ENCODE measurements around the gene OSBPL5.
"Not testable (repeated sequence)": the region's sequence is repeated elsewhere in the genome, so short reads cannot be mapped to it uniquely, and the experiment has no call there.

OSBPL5 gene

DNA sequence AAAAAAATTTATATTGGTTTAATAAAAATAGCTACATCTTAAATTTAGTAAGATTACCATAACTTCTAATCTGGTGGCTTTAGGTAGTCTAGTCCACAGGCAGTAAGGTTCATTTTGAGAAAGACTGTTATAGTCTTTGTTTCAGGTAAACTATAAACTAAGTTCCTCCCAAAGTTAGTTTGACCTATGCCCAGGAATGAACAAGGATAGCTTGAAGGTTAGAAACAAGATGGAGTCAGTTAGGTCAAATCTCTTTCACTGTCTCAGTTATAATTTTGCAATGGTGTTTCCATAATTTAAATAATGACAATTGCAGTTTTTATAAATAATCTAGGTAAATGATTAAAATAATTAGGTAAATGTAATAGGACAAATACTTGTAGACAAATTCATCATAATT, 51.4 kb downstream of the OSBPL5 start:
- not testable (repeated sequence) for DNase-seq

DNA sequence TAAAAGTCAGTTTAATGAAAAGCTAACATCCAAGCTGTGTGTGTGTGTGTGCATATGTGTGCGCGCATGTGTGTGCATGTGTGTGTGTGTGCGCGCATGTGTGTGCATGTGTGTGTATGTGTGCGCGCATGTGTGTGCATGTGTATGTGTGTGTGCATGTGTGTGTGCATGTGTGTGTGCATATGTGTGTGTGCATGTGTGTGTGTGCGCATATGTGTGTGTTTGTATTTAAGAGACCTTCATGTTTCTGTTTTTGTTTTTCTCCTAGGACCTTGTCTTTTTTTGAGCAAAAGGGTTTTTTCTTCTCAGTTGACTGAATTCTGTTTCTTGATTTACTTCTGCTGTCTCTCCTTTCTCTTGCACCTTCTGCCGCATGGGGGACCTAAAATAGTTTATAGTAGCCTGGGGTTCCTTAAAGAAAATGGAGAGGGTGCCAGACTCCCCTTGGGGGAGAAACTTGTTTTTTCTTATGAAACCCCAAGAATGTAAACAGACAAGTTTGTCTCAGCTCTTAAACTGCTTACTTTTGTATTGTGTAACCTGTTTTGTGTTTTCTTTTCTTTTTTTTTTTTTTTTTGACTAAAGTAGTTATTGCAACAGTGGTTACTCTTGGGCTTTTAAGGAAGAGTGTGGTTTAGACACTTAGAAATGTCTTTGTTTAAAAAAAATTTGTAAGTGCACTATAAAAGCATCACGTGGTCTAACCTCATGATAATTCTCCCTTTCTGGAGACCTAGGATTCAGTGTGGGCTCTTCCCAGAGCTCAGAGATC, 53.0 kb downstream of the OSBPL5 start:
- peak; percentile 75 for DNase-seq

DNA sequence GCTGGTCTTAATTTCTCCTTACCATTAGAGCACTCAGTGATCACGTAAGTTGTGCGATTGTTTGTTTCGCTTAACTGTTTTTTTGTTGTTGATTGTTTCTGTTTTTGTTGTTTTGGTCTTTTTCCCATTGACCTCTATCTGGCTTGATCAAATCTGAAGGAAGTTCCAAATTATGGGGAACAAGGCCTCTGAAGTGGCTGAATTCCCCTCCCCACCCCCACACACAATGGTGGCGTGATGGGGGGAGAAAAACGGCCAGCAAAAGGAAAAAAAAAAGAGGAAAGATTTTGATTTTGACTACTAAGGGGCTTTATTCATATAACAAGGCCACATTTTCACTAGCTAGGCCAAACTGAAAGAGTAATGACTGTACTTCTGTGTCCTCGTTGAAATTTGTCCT, 53.6 kb downstream of the OSBPL5 start:
- DNase-seq: no peak

DNA sequence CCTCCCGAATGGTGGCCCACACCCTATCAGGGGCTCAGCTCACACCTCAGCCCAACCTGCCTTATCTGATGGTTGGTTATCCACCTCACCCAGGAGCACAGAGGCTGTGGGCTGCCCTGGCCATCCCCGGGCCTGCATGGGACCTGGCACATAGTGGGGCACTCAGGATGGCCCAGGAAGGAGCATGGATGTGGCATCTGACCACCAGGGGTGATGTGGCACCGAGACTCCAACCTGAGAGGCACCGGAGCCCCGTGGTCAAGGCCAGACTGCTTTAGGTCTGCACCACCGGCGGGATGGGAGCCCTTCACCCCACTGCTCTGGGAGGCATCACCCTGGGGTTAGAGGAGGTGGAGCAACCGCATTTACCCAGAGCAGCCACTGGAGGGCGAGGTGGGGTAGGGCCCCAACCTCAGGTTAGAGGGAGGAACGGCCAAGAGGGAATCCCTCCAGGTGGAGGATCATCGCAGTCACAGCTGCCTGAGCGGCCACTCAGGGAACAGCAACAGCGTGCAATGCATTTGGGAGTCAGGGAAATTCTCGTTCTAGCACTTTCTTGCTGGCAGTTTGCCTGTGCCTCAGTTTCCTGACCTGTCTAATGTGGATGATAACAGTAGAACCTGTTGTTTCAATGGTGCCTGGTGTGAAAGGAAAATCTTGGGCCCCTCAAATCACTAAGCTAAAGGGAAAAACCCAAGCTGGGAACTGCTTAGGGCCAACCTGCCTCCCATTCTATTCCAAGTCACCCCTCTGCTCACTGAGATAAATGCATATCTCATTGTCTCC, 55.0 kb downstream of the OSBPL5 start:
- no peak for DNase-seq

DNA sequence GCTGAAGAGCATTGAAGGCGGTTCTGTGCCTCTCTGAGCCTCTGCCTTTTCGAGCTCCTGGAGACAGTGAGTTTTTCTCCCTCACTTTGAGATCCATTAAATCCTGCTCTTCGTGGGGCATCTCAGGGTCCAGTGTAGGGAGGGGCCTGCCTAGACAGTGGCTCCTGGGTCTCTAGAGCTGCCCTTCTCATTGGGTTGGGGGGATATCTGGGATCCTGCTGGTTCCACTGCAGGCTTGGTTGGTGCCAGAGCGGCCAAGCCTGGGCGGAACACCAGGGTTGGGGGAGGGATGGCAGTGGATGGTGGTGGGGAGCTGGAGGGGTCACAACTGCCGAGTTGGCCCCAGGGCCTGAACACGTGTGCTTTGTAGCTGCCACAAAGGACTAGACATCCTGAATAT, 55.7 kb downstream of the OSBPL5 start:
- no peak for DNase-seq

DNA sequence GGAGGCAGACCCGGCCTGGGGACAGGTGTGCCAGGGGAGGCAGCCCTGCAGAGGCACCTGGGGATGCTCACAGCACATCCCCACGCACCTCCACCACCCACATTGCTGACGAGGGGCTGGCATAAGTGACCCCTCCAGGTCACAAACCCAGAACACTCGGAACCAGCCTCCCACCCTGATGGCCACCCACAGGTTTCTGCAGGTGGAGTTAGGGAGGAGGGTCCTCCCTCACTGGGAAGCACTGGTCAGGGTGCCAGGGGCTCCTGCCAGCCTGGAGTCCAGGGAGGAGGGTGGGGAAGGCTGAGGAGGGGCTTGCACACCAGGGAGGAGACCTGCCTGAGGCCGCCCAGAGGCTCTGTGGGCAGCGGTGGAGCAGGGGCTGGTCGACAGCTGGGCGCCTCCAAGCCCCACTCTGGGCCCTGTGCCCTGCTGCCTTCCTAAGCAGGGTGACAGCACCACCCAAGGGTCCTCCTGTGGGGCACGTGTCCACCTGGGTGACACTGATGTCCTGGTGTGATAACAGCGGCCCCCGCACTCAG, 56.9 kb downstream of the OSBPL5 start:
- no peak for DNase-seq

DNA sequence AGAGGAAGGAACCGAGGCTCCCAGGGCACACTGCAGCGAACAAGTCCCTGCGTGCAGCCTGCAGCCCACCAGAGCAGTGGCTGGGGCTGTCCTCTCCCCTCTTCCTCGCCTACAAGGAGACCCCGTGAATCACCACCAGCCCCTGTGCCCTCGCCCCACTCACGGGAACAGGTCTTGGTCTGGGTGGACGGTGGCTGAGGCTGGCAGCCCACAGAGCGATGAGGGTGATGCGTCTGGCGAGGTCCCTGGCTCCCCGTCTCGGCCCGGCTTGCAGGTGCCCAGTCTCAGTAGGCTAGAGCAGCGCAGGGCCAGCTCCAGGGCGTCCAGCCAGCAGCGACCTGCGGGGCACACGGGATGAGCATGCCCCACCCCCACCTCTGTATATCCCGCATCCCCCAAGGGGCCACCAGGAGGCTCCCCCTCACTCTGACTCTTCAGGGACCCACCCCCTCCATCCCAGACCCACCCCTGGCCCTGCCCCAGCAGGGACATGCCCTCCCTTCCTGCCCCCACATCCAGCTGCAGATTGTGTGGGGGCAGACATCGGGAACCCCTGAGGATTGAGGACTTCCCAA, 57.4 kb downstream of the OSBPL5 start:
- DNase-seq: no peak

DNA sequence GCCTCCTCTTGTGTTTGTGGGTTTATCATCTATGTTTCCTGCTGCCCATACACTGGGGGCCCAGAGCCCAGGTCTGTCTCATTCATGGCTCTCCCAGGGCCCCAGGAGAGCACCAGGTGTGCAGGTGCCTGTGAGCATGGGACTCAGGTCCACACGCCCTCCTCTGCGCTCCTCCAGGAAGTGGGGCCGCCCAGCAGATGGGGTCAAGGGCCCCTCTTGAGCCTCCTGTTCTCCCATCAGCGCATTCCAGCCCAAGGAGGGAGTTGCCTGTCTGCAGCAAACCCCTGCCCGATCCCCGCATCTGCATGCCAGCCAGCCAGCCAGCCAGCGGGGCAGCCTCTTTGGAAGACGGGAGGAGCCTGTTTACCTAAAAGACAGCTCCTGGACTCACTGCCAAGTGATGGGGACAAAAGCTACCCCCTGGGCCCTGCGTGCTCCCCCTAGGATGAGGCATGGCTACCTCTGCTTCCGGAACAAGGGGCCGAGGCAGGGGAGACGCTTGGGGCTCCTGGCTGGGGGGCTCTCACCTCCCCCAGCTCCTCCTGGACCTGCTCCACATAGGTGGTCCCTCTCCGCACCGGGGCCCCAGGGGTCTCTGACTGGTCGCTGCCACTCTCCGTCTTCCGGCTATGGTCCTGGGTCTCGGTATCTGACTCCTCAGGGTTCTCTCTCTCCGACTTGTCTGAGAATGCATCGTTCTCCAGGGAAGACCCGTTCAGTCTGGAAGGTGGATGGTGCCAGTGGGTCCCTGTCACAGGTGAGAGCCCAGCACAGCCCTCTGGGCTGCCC, 58.2 kb downstream of the OSBPL5 start:
- DNase-seq: no peak

DNA sequence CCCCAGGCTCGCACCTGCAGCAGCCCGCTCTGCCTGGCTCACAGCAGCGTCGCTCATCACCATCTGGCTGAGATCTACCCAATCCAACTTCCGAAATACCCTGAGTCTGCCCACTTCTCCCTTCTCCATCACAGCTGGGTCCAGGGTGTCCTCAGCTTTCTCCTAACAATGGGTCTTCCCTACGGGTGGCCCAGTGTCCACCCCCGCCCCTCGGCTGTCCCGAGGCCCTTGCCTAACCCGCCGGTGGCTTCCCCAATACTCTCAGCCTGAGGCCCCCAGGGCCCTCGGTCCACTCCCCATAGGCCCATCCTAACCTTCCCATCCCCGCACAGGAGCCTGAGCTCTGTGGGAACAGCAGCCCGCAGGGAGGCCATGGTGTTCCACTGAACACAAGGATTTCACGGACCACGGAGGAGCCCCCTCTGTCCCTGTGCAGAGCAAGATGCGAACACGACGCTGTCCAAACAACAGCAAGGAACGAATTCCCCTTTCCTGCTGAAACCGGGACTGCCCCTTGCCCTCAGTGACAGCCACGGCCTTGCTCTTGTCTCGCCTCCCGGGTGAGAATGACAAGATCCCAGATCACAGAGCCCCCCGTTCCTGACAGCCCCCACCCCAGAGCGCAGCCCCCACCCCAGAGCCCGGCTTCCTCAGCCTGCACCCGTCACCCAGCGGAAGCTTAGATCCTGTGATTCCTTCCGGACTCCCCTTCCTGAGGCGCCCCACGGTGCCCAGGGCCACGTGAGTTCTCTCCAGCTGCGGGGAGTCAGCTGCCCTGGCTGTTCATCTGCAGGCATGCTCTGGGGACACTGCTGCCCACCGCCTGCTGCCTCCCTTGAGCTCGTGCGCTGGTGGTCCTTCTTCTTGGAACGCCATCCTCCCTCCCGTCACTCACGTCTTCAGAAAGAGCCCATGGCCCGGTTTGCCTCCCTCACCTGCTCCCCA, 59.0 kb downstream of the OSBPL5 start:
- DNase-seq: no peak

DNA sequence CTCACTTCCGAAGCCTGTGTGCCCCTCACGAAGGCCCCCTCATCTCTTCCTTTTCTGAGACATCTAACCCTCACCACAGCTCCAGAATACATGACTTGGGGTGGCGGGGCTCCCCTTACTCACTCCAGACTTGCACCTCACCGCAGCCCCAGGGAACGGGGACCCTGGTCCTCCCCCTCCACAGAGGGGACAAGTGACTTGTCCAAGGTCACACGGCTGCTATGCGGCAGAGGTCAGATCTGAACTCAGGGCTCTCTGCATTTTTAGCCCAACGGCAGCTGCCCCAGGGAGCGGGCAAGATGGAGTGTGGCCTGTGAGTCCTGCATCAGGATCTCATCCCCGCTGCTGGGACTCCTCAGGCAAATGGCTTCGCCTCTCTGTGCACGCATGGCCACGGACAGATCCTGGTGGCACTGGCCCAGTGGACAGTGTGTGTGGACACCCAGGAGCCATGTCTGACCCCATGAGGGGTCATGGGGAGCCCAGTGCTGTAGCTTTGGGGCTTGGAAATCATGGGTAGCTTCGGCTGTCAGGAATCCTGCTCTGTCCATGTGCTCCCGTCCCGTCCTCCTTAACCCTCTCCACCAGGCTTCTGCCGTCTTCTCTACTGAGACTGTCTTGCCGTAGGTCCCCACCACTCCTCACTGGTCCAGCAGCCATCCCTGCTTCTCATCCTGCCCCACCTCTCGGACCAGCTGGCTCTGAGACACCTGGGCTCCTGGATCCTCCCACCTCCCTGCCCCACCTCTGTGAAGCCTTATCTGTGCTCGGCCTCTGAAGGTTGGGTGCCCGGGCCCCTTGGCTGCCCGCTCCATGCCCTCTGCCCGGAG, 59.9 kb downstream of the OSBPL5 start:
- DNase-seq: no peak

DNA sequence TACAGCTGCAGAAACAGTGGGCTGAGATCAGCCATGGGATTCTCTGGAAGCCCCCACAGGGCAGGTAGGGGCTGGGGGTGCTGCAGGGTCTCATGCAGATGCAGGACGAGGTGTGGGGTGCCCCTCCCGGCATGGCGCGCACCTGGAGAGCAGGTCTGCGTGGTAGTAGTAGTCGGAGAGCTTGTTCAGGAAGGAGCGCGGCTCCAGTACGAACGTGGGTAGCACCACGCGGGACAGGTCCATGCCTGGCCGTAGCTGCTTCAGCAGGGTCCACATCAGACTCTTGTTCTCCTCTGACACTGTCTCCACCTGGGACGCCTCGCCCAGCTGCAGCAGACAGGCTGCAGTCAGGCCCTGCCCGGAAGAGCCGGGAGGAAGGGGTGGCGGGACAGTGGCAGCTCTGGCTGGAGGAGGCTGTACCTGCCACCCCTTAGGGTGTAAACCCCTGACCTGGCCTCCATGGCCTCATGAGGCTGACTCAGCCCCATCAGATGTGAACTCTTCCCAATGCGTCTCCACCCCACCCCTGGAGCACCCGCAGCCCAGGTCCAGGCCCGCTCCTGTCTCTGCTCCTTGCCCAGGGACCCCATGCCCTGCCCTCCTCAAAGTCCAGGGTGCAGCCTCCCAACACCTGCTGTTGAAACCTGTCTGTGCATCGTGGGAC, 60.9 kb downstream of the OSBPL5 start:
- no peak for DNase-seq

DNA sequence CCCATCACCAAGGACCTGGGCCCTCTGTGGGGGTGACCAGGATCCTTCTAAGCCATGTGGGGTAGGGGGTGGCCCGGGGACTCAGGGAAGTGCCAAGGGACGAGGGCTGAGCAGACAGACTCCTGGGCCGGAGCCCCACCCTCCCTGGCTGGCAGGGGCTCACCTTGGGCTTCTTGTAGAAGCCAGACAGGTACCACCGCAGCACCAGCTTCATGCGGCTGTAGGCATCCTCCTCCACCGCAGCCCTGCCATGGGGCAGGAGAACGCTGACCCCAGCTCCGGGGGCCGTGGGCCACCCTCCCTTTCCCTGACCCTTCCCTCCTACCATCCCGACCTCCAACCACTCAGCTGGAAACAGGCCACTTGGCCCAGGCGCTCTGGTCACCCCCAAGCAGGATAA, 62.0 kb downstream of the OSBPL5 start:
- DNase-seq: no peak

DNA sequence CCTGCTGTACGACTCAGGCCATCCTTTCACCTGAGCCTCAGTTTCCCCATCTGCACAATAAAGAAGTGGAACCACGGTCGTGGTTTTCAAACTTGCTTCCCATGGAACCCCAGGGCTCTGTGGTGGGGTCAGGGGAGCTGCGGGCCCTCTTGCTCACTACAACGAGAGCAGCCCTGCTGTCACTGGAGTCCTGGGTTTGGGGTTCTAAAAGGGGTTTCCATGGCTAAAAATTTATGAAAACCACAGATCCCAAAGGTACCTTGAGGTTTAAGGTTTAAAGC, 62.5 kb downstream of the OSBPL5 start:
- DNase-seq: no peak

DNA sequence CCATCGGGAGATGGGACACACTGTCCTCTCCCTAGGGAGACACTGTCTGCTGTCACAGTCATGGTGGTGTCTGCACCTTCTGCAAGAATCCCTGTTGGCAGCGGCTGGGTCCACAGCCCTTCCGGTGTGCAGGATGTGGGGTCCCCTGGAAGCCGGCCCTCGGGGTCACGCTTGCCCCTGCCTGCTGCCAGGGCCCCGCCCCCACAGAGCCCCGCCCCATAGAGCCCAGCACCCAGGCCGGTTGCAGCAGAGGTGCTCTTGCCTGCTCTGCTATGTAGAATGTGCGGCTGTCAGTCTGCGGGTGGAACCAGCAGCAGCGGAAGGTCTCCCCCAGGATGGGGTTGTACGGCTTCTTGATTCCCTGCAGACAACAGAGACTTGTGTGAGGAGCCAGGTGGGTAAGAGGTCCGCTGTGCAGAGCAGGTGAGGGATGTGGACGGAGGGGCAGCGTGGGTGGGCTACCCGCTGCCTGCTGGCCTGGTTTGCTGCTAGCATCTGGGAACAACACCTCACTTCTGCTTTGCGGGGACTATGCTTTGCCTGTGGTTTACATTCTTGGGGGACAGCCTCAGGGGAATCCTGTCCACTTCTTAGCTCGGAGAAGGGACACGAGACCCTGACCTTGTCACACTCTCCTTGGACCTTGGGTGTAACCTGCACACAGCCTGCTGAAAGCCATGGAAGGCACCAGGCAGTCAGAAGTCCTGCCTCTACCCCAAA, 63.0 kb downstream of the OSBPL5 start:
- DNase-seq: no peak

DNA sequence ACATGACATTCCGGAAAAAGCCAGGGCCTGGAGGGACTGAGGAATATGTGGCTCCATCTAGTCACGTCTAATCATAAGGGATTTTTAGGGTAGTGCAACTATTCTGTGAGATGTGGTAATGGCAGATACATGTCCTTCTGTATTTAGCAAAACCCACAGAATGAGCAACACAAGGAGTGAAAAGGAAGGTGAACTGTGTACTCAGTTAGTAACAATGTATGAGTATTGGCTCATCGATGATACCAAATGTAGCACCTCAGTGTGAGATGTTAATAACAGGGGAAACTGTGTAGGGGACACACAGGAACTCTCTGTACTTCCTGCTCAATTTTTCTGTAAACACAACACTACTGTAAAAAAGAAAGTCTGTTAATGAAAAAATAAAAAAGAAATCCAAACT, 65.9 kb downstream of the OSBPL5 start:
- peak; percentile 25 for DNase-seq

DNA sequence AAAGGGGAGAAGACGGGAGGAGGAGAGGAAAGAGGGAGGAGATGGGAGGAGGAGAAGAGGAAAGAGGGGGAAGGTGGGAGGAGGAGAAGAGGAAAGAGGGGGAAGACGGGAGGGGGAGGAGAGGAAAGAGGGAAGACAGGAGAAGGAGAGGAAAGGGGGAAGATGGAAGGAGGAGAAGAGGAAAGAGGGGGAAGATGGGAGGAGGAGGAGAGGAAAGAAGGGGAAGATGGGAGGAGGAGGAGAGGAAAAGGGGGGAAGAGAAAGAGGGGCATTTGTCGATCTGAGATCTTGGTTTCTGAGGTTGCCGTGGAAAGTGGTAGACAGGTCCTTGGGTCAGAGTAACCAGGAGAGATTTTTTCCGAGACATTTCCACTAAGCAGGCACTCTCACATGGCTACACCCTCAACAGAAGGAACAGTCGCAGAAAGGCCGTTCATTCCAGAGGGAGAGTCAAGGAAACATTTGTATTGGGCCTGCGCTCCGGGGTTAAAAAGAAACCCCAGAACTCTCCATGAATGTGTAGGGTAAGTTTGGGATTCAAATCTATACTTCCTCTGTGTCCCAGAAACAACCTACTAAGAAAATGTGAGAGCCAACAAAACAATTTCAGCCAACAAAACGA, 68.1 kb downstream of the OSBPL5 start:
- no peak for DNase-seq

DNA sequence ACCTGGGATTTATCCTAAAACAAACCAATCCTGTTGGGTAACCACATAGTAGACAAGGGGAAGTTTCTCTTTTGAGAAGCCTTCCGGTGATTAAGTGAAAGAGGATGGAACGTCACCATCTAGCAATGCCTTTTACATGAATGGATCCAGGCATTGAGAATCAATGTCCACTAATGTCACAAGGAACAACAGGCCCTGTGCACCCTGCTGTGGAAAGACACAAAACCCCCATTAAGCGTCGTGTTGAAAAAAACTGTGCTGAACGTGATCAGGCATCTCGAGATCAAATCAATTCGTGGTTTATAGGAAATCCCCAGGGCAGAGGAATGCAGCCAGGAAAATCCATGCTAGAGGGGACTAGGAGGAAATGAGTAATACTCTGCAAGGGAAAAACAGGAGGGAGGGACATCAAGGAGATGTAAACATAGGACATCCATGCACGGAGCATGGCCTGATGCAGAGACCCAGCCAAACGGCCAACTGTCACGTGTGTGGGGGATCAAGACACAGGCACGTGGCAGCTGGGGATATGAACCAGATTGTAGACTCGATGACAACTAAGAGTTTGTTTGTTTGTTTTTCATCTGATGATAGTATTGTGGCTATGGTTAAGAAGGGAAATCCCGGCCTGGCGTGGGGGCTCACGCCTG, 69.3 kb downstream of the OSBPL5 start:
- no peak for DNase-seq

DNA sequence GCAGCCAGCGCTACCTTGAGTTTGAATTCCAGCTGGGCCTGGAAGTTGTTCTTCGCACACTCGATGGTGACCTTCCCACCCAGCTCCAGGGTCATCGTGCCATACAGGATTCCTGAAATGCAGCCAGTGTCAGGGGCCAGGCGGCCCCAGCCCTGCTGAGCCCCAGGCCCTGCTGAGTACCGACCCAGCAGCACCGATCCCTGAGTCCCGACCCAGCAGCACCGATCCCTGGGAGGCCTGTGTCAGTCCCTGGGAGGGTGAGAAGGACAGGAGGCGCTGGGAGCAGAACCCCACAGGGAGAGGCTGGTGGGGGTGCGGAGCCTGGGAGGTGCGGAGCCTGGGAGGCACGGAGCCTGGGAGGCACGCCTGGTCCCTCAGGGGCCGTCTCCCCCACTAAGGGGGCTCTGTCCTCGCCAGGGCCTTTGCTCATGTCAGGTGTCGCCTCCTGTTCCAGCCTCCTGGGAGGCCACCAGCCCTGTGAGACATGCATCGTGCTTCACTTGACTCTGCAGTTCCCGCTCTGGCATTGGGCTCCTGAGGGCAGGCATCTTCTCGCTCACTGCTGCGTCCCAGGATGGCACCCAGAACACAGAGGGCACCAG, 70.8 kb downstream of the OSBPL5 start:
- DNase-seq: no peak

Data from SIG-M5 (cell line).